RWPE1 (cell line): ENCODE results near the gene ZNF516.

ENCODE experiments used
- CTCF ChIA-PET: fragments of 350-600 bp; sonication (Branson Sonifier 250); formaldehyde crosslinking; extraction: SDS; loops from one replicate; lab custom pipeline; 2021; lab: Yijun Ruan, JAX
- POLR2A ChIA-PET: fragments of 400-600 bp; formaldehyde crosslinking; extraction: SDS; loops from one replicate; lab custom pipeline; 2020; ENCODE audit warnings: antibody characterized with exemption; ENCODE audit not compliant: low non-redundant PET; lab: Yijun Ruan, JAX
- DNase-seq: peaks from one replicate; pipeline ENCODE4 v3.0.0; 2012; ENCODE audit warnings: low spot score
- H3K27ac ChIP-seq: fragments of 450-650 bp; 2 replicates; pipeline ENCODE4 v1.5.1; 2017
- TF ChIP-seq, protein P1 (sequence below): fragments of 450-650 bp; conservative IDR thresholded peaks from 2 replicates; pipeline ENCODE4 v1.5.1; 2017; ENCODE audit warnings: low read depth, mild to moderate bottlenecking

Gene ZNF516

DNA sequence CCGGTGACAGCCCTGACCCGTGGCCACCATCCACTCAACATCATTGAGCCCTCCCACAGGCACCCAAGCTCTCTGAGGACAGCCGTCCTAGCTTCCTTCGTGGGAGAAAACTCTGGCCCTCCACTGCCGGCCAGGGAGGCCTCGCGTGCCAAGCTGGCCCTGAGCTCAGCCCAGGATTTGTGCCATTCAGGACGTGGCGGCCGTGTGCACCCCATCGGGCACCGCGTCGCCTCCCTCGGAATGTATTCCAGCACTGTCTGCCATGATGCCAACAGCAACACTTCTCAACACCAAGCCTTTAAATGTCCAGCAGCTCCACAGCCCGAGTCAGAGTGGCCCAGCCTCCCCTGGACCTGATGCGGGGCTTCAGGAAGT lies 35.7 kb downstream of the ZNF516 start:
- ChIA-PET POLR2A (no interaction called here), CTCF (interaction anchor here (0.6 kb wide), 1 partner anchor 986 kb away, joined by 4 read pairs; no protein-coding TSS in a partner anchor)
- DNase-seq: no peak
- H3K27ac ChIP-seq: peak overlapping the region; percentile 93
- TF ChIP-seq, protein P1, sequence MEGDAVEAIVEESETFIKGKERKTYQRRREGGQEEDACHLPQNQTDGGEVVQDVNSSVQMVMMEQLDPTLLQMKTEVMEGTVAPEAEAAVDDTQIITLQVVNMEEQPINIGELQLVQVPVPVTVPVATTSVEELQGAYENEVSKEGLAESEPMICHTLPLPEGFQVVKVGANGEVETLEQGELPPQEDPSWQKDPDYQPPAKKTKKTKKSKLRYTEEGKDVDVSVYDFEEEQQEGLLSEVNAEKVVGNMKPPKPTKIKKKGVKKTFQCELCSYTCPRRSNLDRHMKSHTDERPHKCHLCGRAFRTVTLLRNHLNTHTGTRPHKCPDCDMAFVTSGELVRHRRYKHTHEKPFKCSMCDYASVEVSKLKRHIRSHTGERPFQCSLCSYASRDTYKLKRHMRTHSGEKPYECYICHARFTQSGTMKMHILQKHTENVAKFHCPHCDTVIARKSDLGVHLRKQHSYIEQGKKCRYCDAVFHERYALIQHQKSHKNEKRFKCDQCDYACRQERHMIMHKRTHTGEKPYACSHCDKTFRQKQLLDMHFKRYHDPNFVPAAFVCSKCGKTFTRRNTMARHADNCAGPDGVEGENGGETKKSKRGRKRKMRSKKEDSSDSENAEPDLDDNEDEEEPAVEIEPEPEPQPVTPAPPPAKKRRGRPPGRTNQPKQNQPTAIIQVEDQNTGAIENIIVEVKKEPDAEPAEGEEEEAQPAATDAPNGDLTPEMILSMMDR: no peak

DNA sequence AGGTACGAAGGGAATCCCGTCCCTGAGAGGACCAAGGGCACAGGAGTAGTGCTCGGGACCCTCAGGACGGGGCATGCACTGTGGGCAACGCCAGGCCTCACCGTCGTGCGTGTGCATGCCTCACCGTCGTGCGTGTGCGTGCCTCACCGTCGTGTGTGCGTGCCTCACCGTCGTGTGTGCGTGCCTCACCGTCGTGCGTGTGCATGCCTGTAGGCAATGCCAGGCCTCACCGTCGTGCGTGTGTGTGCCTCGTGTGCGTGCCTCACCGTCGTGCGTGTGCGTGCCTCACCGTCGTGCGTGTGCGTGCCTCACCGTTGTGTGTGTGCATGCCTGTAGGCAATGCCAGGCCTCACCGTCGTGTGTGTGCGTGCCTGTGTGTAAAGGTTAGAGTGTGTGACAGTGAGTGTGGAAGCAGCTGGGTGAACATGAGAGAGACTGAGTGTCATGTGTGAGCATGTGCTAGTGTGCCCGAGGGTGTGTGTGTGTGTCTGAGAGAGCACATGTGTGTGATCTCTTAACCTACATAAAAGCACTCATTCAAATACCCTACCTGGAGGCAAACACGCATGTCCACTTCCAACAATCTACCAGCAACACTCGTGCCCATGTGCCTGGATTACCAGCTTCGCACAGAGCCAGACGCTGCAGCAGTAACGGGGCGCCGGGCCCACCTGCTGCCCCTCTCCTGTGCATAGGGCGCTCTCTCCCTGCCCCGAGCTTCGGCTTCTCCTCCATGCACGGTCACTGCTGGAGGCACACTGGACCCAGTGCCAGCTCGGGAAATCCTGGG lies 36.3 kb downstream of the ZNF516 start:
- peak overlapping the region; percentile 93 for H3K27ac ChIP-seq
- DNase-seq: no peak

DNA sequence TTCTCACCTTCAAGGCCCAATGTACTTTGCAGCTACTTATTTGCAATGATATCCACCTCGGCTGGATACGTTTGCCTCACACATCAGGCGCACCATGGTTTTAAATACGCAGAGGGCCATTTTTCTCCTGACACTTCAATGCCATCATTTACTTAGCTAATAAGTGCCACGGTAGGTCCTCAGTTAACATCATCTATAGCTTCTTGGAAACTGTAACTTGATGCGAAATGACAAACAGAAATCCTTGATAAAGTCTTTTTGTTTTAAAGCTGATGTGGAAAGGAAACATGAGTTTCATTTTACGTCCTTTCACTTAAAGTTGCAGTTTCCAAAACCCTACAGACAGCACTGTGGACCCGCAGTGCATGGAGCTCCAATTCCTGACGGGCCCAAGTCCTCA lies 37.1 kb downstream of the ZNF516 start:
- no peak for DNase-seq
- CTCF ChIA-PET: no interaction called here
- TF ChIP-seq, protein P1: no peak
- H3K27ac ChIP-seq: no peak overlapping the region
- POLR2A ChIA-PET: no interaction called here

More for the DNA sequence above, 36.3 kb downstream of the ZNF516 start:
- TF ChIP-seq, protein P1: no peak
- POLR2A ChIA-PET: no interaction called here
- CTCF ChIA-PET: interaction anchor here (0.6 kb wide), 1 partner anchor 985 kb away, joined by 4 read pairs; no protein-coding TSS in a partner anchor

DNA sequence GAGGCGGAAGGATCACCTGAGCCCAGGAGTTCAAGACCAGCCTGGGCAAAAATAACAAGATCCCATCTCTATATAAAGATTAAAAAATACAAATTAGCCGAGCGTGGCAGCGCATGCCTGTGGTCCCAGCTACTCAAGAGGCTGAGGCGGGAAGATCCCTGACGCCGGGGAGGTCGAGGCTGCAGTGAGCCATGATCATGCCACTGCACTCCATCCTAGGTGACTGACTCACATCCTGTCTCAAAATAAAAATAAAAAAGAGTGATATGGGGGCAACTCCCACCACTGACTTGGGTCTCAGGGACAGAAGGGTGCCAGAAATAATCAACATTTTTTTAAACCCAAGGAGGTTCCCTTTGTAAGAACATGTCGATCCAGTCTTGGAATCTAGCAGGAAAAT lies 37.6 kb downstream of the ZNF516 start:
- no peak overlapping the region for H3K27ac ChIP-seq
- ChIA-PET POLR2A (no interaction called here), CTCF (no interaction called here)
- no peak for DNase-seq
- TF ChIP-seq, protein P1: no peak

DNA sequence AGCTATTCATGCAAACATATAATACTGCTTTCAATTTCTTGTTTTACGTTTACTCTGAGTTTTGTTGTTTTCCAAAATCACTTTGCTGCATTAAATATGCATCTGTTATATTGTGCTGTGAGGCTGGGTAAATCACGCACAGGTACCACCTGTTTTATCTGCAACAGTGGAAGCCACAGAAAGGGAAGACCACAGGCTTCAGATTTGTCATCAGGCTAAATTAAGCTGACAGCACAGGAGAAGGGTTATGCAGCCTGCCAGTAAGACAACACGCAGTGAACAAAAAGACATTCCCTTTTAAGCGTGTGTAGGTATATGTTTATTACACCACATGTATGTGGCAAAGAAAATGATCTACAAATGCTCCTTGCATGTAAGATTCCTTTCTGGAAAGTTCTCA lies 38.2 kb downstream of the ZNF516 start:
- ChIA-PET CTCF (no interaction called here), POLR2A (no interaction called here)
- no peak for DNase-seq
- TF ChIP-seq, protein P1: no peak
- no peak overlapping the region for H3K27ac ChIP-seq

DNA sequence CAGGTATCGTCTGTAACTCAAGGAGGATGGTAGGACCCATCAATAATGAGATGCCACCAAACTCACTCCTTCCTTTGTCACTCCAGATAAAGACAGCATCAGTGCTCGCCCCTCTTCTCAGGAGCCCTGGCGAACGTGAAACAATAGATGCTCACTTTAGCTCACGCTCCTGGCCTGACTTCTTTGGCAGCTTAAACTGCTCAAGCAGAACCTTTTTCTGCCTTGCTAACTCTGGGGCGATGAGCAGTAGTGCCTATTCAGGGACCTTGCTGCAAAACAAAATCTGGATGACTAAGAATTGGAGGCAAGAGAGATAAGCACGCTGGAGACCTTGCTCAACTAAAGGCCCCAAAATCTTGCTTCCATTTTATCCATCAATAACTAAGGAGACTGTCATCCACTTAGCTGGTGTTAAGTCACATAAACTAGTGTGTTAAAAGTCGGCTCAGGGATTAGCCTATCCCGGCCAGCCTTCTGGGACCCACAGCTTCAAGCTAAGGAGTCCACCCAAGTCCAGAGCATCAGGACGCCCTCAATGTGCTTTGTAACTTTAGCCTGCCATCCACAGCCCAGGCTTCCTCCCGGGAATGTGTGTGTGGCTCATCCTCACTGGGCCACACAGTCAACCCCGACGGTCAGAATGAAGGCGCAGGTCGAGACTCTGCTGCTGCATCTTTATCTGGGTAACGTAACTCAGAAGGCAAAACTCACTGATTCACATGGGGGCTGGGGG lies 38.9 kb downstream of the ZNF516 start:
- POLR2A ChIA-PET: no interaction called here
- no peak overlapping the region for H3K27ac ChIP-seq
- TF ChIP-seq, protein P1: no peak
- CTCF ChIA-PET: no interaction called here
- DNase-seq: no peak
